PFSK-1 (cell line): ENCODE data around the gene EGFLAM.
A peak's percentile ranks its signal among the peaks of the same experiment; 100 is the strongest.

Source experiments
- FOXP2 ChIP-seq: optimal IDR thresholded peaks from 2 replicates; pipeline ENCODE3; 2011; ENCODE audit warnings: borderline replicate concordance, control low read depth, inconsistent platforms; ENCODE audit not compliant: insufficient read depth; ENCODE audit errors: extremely low read length, extremely low read depth
- POLR2AphosphoS5 ChIP-seq: IDR thresholded peaks from 2 replicates; pipeline ENCODE4 v1.6.1; 2012; ENCODE audit warnings: low read depth, mild to moderate bottlenecking, control low read depth, low read length, moderate library complexity
- SIN3A ChIP-seq: IDR thresholded peaks from 2 replicates; pipeline ENCODE4 v1.6.1; 2012; ENCODE audit warnings: mild to moderate bottlenecking, low read length, moderate library complexity, borderline replicate concordance; ENCODE audit not compliant: insufficient read depth
- TAF1 ChIP-seq: IDR thresholded peaks from 2 replicates; pipeline ENCODE4 v1.6.1; 2012; ENCODE audit warnings: low read length, control low read depth, borderline replicate concordance; ENCODE audit not compliant: insufficient read depth
- TF ChIP-seq, protein P1 (sequence below), 2 experiments: IDR thresholded peaks; 2 replicates each; pipeline versions ENCODE4 v1.6.1 to v1.8.0; 2011 to 2012; ENCODE audit warnings: low read depth in 2 of 2, low read length in 2 of 2, control low read depth in 1 of 2, inconsistent platforms in 1 of 2, mild to moderate bottlenecking in 1 of 2, moderate library complexity in 1 of 2; ENCODE audit not compliant: insufficient read depth in 1 of 2

EGFLAM gene

GRCh38 chr5:38317868-38318267 is 59.5 kb downstream of the EGFLAM start:
- no peak for TF ChIP-seq FOXP2
- TF ChIP-seq, protein P1, sequence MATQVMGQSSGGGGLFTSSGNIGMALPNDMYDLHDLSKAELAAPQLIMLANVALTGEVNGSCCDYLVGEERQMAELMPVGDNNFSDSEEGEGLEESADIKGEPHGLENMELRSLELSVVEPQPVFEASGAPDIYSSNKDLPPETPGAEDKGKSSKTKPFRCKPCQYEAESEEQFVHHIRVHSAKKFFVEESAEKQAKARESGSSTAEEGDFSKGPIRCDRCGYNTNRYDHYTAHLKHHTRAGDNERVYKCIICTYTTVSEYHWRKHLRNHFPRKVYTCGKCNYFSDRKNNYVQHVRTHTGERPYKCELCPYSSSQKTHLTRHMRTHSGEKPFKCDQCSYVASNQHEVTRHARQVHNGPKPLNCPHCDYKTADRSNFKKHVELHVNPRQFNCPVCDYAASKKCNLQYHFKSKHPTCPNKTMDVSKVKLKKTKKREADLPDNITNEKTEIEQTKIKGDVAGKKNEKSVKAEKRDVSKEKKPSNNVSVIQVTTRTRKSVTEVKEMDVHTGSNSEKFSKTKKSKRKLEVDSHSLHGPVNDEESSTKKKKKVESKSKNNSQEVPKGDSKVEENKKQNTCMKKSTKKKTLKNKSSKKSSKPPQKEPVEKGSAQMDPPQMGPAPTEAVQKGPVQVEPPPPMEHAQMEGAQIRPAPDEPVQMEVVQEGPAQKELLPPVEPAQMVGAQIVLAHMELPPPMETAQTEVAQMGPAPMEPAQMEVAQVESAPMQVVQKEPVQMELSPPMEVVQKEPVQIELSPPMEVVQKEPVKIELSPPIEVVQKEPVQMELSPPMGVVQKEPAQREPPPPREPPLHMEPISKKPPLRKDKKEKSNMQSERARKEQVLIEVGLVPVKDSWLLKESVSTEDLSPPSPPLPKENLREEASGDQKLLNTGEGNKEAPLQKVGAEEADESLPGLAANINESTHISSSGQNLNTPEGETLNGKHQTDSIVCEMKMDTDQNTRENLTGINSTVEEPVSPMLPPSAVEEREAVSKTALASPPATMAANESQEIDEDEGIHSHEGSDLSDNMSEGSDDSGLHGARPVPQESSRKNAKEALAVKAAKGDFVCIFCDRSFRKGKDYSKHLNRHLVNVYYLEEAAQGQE (IDR thresholded peaks at IDR 0.05; ENCODE audit: insufficient read depth in 1 of 2, low read depth in 2 of 2, low read length in 2 of 2): peak in 1 of 2 experiments; percentile 78; a peak in 2 of 4 replicates

GRCh38 chr5:38319491-38319890 is 61.1 kb downstream of the EGFLAM start:
- TF ChIP-seq TAF1 (no peak), POLR2AphosphoS5 (no peak), FOXP2 (no peak), SIN3A (no peak)
- TF ChIP-seq, protein P1 (IDR thresholded peaks at IDR 0.05; ENCODE audit: insufficient read depth in 1 of 2, low read depth in 2 of 2, low read length in 2 of 2): no peak

DNA sequence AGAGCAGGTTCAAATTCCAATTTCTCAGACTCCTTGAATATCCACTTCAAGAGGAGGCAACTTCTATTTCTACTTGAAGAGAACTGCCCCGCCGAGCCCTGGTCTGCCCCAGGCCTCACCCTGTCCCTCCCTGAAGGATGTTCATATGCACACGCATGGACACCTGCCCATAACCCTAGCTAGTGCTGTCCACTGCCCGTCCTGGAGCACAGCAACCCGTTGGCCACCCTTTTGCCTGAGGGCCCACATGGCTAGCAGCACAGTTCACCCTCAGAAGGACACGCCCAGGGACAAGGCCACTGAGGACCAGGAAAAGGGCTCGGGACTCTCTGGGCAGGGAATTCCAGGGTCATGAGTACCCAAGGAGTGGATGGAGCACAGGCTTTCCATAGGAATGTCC is 63.6 kb downstream of the EGFLAM start:
- no peak for TF ChIP-seq POLR2AphosphoS5
- TF ChIP-seq, protein P1 (IDR thresholded peaks at IDR 0.05; ENCODE audit: insufficient read depth in 1 of 2, low read depth in 2 of 2, low read length in 2 of 2): no peak
- no peak for TF ChIP-seq FOXP2
- TF ChIP-seq SIN3A: no peak
- no peak for TF ChIP-seq TAF1

DNA sequence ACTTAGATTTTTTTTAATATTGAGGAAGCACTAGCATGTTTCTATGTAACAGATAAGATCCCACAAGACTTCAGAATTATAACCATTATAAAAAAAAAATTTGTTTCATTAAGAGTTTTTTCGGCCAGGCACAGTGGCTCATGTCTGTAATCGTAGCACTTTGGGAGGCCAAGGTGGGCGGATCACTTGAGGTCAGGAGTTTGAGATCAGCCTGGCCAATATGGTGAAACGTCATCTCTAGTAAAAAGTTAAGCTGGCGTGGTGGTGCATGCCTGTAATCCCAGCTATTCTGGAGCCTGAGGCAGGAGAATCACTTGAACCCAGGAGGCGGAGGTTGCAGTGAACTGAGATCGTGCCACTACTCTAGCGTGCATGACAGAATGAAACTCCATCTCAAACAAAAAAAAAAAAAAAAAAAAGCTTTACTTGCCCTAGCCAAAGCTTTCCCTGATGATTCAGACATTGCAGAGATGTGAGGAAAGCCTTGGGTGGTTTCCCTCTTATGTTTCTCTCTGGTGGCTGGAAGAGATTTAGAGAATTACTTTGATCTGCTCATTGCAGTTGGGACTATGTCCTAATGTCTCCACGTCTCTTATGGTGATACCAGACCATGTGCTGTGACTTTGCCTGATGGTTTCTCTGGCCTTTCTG is 65.4 kb downstream of the EGFLAM start:
- TF ChIP-seq POLR2AphosphoS5 (no peak), SIN3A (no peak), TAF1 (no peak), FOXP2 (no peak)
- TF ChIP-seq, protein P1 (IDR thresholded peaks at IDR 0.05; ENCODE audit: insufficient read depth in 1 of 2, low read depth in 2 of 2, low read length in 2 of 2): no peak
